HG03064 (cell line): ENCODE results near the gene PSMC5.

Source experiments
- ATAC-seq: cut with Tn5 transposase; IDR thresholded peaks from one replicate; pipeline ENCODE4 v1.9.1; 2021; ENCODE audit warnings: low read depth; ENCODE audit not compliant: unreplicated experiment

The PSMC5 gene

DNA sequence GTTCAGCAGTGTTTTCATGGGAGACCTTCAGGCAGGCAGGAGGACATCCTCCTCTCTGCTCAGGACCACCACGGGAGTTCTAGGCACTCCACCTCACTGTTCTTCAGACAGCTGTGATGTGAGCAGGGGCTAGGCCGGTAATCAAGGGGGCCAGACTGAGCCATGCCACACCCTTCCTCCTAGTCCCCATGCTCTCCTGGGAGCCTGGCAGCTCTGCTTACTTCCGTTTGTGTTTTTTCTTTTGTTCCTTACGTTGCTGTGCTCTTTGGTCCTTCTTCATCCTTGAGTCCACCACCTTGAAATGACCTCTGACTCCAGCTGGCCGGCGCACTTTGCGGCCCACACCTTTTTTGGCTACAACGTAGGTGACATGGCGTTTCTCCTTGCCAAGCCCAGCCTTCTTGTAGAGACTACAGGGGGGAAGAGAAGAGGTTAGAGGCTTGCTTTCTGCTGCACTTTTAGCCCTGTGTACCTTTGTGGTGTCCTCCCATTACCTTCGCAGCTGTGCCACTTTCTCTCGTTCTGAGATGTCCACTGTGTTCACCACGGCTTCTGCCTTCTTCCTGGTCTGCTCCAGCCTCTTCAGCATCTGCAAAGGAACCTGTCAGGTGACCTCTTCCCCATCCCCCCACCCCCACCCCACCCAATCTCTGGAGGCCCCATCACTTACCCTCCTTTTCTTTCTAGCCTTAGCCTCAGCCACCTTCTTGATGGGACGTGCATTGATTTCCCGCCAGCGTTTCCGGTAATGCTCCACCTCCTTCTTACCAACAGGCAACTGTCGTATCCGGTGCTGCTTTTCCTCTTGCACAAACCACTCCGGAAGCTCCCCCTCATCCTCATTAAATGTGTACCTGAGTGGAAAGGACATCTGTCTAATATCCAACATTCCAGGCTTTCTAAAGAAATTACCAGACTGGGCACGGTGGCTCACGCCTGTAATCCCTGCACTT lies 7.4 kb upstream of the PSMC5 start:
- no peak for ATAC-seq

DNA sequence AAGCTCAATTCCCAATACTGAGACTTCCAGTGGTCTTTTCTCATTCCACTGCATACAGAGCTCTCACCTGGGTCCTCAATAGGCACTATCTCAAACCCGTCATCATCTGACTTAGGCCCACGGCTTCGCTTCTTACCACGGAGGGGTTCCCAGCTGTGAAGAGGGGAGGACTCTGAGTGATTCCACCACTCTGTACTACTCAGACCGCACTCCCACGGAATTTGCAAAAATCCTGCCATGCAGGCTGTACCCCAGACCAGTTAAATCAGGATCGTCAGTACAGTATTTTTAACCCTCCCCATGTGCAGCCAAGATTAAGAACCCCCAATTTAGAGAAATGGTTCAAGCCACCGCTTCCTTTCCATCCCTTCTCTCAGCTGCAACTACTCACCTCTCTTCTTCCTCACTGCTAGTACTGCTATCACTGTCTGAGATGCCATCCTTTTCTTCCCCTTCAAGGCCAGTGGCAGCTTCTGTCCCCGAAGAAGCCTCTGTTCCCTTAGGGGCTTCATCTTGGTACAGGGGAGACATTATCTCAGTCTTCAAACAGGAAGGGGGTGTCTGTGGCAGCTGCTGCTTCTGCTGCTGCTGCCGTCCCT lies 6.2 kb upstream of the PSMC5 start:
- ATAC-seq, result no peak

- no peak for ATAC-seq
Observed at GRCh38 chr17:63821804-63822203, 5.4 kb upstream of the PSMC5 start.

DNA sequence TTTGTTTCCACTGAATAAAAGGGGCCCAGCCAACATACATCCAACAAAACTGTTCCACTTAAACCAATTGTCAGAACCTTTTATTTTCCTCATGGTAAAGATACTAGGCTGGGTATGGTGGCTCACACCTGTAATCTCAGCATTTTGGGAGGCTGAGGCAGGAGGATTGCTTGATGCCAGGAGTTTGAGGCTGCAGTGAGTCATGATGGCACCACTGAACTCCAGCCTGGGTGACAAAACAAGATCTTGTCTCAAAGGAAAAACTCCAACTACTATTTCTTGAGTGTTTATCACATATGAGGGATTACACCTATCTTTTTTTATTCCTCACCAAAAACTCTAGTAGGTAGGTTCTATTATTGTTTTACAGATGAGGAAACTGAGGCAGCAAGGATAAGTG lies 4.7 kb upstream of the PSMC5 start:
- no peak for ATAC-seq

DNA sequence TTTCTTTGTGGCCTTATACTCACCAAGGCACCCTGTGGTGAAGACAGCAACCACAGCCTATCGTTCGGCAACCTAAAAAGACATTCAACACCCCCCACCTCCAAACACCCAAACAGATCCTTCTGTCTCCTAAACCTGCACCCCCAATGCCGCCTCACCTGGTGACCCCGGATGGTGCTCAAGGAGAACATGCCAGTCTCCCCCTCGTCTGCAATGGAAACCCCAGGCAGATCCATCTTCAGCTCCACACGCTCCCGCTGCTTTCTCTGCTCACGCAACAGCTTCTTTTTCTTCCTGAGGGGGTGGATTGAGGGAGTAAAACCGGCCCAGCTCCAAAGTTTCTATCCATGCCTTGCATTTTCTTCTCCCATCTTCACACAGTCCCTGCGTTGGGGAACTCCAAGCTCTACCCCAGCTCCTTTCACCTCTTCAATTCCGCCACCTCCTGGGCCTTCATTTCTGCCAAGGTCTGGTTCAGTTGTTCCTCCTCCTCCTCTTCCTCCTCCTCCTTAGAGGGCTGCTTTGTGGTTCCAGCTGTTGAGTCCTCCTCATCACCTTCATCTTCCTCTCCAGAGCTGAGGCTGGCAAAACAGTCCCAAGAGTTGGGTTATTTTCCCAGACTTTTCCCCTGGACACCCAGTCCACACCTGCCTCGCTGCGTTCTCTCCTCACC lies 3.4 kb upstream of the PSMC5 start:
- ATAC-seq, result no peak

- ATAC-seq, result no peak
Observed at GRCh38 chr17:63824362-63824761, 2.9 kb upstream of the PSMC5 start.

- no peak for ATAC-seq
Observed at GRCh38 chr17:63826468-63827001, 696 bp upstream of the PSMC5 start.

DNA sequence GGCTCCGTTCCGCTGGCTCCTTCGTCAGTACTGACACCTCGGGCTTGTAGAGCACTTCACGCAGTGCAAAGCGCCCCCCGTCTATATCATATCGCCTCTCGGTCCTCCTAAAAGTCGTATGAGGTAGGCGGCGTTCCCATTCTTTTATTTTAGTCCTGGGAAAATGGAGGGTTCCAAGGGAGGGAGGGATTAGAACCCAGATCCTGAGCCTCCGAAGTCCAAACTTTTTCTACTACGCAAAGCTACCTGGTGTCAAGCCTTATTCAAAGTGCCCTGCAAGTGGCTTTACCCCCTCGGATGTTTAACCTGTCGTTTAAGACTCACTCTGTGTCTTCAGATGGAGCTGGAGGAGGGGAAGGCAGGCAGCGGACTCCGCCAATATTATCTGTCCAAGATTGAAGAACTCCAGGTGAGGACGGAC lies 580 bp downstream of the PSMC5 start:
- no peak for ATAC-seq

GRCh38 chr17:63828936-63829335 lies 1.7 kb downstream of the PSMC5 start:
- no peak for ATAC-seq

- no peak for ATAC-seq
Observed at GRCh38 chr17:63830278-63830677, 3.0 kb downstream of the PSMC5 start.

DNA sequence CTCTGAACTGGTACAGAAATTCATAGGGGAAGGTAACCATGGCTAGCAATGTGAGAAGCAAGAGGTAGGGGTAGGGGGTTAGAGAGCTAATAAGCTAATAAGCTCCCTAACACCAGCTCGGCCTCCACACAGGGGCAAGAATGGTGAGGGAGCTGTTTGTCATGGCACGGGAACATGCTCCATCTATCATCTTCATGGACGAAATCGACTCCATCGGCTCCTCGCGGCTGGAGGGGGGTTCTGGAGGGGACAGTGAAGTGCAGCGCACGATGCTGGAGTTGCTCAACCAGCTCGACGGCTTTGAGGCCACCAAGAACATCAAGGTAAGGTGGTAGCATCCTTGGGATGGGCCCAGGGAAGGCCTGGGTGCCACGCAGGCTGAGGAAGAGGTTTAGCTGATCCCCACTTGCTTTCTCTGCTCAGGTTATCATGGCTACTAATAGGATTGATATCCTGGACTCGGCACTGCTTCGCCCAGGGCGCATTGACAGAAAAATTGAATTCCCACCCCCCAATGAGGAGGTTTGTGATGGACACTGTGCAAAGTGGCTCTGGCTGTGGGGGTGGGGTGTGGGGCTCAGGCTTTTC lies 3.8 kb downstream of the PSMC5 start:
- no peak for ATAC-seq

GRCh38 chr17:63831505-63831904 lies 4.3 kb downstream of the PSMC5 start:
- ATAC-seq, result no peak

GRCh38 chr17:63832014-63832413 lies 4.8 kb downstream of the PSMC5 start:
- ATAC-seq, result no peak

- no peak for ATAC-seq
Observed at GRCh38 chr17:63832455-63832854, 5.2 kb downstream of the PSMC5 start.

DNA sequence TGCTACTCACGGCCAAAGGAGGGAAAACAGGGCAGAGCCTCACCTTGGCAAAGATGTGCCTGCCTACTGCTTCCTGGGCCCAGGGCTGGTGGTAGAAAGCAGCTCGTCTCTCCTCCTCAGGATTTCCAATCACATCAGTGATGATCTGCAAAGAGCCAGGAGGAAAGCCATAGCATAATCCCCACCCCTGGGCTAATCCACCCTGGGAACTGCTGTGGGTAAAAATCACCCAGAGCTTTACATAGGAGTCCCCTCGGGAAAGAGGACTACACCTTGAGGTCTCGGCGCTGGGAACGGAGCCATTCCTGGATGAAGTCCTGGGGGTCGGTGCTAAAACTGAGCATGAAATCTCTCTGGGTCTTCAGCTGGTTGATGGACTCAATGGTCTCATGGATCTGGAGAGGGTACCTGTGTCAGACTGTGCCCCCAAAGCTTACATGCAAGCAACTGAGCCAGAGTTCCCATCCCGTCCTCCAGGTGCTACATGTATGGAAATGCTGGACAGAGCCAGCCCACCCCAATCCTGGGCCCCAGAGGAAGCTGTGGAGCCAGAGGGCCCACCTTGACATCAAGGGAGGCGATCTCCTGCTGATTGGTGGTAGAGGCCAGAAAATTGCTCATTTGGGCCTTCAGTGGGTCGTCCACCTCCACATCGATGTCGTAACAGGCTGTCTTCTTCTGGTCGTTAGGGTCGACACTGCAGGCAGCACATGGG lies 6.0 kb downstream of the PSMC5 start:
- ATAC-seq, result no peak

- ATAC-seq, result no peak
Observed at GRCh38 chr17:63833741-63834373, 6.6 kb downstream of the PSMC5 start.

DNA sequence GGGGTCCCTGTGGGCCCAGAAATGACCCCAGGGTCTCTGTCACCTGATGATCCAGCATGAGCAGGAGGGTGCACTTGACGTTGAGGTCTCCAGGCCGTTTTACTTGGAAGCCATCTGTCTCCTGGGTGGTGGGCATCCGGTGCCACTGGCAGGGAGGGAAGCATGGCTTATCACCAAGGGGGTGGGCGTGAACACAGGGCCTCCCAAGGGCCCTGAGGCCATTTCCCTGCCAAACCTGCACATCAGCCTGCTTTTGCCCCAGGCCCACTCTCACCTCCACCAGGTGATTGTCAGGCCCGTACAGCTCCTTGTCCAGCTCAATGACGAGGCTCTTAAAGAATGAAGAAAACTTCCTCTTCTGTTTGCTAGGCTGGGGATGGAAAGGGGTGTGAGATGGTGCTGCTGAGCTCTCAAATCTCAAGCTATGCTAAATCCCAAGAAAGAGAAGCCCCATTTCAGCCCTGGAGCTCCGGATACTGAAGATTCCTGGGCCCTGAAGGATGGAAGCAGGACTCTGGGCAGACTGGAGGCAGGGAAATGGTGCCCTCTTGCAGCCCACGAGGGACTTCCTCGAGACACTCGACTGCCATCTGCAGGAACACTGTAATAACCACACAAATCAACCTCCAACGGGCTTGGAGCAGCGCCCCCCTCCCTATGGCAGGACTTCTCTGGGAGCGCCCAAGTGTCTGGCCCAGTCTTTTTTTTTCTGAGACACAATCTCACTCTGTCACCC lies 7.4 kb downstream of the PSMC5 start:
- no peak for ATAC-seq

- no peak for ATAC-seq
Observed at GRCh38 chr17:63835167-63835720, 8.0 kb downstream of the PSMC5 start.

GRCh38 chr17:63836811-63837210 lies 9.6 kb downstream of the PSMC5 start:
- no peak for ATAC-seq
